SKM-1 treated with dmso at 0.1 percent for 144 hours (cell line): ENCODE data around the gene DHRS11.

Experiments
- DNase-seq: peaks from one replicate; lab custom pipeline; 2025; ENCODE audit not compliant: unreplicated experiment; lab: John Stamatoyannopoulos, UW

DHRS11 gene

GRCh38 chr17:36613155-36613554 lies 21.5 kb downstream of the DHRS11 start:
- no peak for DNase-seq

GRCh38 chr17:36614081-36614480 lies 22.4 kb downstream of the DHRS11 start:
- DNase-seq = no peak

- no peak for DNase-seq
Measured at GRCh38 chr17:36614933-36615332, 23.3 kb downstream of the DHRS11 start.

- DNase-seq = peak; percentile 19
Measured at GRCh38 chr17:36616061-36617029, 24.7 kb downstream of the DHRS11 start.

GRCh38 chr17:36617773-36618172 lies 26.1 kb downstream of the DHRS11 start:
- DNase-seq = no peak

- no peak for DNase-seq
Measured at GRCh38 chr17:36623281-36623680, 31.6 kb downstream of the DHRS11 start.

- no peak for DNase-seq
Measured at GRCh38 chr17:36625188-36625587, 33.5 kb downstream of the DHRS11 start.

- no peak for DNase-seq
Measured at GRCh38 chr17:36627101-36627500, 35.4 kb downstream of the DHRS11 start.

- no peak for DNase-seq
Measured at GRCh38 chr17:36628576-36628975, 36.9 kb downstream of the DHRS11 start.

- DNase-seq = peak; percentile 32
Measured at GRCh38 chr17:36629252-36629847, 37.7 kb downstream of the DHRS11 start.

- DNase-seq = no peak
Measured at GRCh38 chr17:36629970-36630502, 38.4 kb downstream of the DHRS11 start.

- no peak for DNase-seq
Measured at GRCh38 chr17:36631022-36631421, 39.3 kb downstream of the DHRS11 start.

- no peak for DNase-seq
Measured at GRCh38 chr17:36632916-36633771, 41.5 kb downstream of the DHRS11 start.

GRCh38 chr17:36640346-36640745 lies 48.7 kb downstream of the DHRS11 start:
- DNase-seq = no peak

GRCh38 chr17:36640836-36641235 lies 49.2 kb downstream of the DHRS11 start:
- no peak for DNase-seq

GRCh38 chr17:36641331-36641876 lies 49.7 kb downstream of the DHRS11 start:
- DNase-seq = no peak

- DNase-seq = no peak
Measured at GRCh38 chr17:36641877-36642845, 50.5 kb downstream of the DHRS11 start.

GRCh38 chr17:36643086-36643685 lies 51.5 kb downstream of the DHRS11 start:
- DNase-seq = no peak

- no peak for DNase-seq
Measured at GRCh38 chr17:36645422-36645821, 53.7 kb downstream of the DHRS11 start.
